CD4-positive, alpha-beta T cell treated with Interleukin-4 for 1 hour (primary cell): Measurements from ENCODE around the gene EGR2.
A peak's percentile ranks its signal among the peaks of the same experiment; 100 is the strongest.
"Not testable (repeated sequence)": the region's sequence is repeated elsewhere in the genome, so short reads cannot be mapped to it uniquely, and the experiment has no call there.

Experiments used
- DNase-seq, 2 donors: peaks; one replicate each; pipeline ENCODE4 v3.0.0-alpha.2; 2020 to 2022

Gene EGR2

GRCh38 chr10:62792261-62792660 is 23.9 kb downstream of the EGR2 start:
- DNase-seq: no peak

GRCh38 chr10:62790571-62790970 is 25.6 kb downstream of the EGR2 start:
- DNase-seq: no peak

GRCh38 chr10:62790019-62790555 is 26.1 kb downstream of the EGR2 start:
- no peak for DNase-seq

GRCh38 chr10:62788861-62789467 is 27.2 kb downstream of the EGR2 start:
- no peak for DNase-seq

GRCh38 chr10:62788285-62788684 is 27.9 kb downstream of the EGR2 start:
- not testable (repeated sequence) for DNase-seq

GRCh38 chr10:62784537-62784936 is 31.6 kb downstream of the EGR2 start:
- not testable (repeated sequence) for DNase-seq

- DNase-seq: peak; percentile 91 to 92
These were observed 36.5 kb downstream of the EGR2 start for GRCh38 chr10:62779487-62780248.

GRCh38 chr10:62778125-62778524 is 38.0 kb downstream of the EGR2 start:
- no peak for DNase-seq

GRCh38 chr10:62772186-62772974 is 43.8 kb downstream of the EGR2 start:
- DNase-seq: no peak

- DNase-seq: no peak
These were observed 46.5 kb downstream of the EGR2 start for GRCh38 chr10:62769574-62770242.

GRCh38 chr10:62766386-62766785 is 49.8 kb downstream of the EGR2 start:
- DNase-seq: no peak

GRCh38 chr10:62765726-62766125 is 50.4 kb downstream of the EGR2 start:
- DNase-seq: no peak

- DNase-seq: no peak
These were observed 52.2 kb downstream of the EGR2 start for GRCh38 chr10:62764011-62764410.

- DNase-seq: no peak
These were observed 53.0 kb downstream of the EGR2 start for GRCh38 chr10:62763155-62763554.
